Measurements from ENCODE around the gene PAX3.

GRCh38 chr2:222249444-222249843 lies 49.4 kb downstream of the PAX3 start:
- TF ChIP-seq CTCF (IDR thresholded peaks at IDR 0.05) (no peak), FOXP4 (CRISPR knock-in tag; IDR thresholded peaks at IDR 0.05) (no peak), NR3C1 (CRISPR knock-in tag; conservative IDR thresholded peaks at IDR 0.05; ENCODE audit: low read depth) (no peak), NR1H2 (CRISPR knock-in tag; IDR thresholded peaks at IDR 0.05) (no peak), ZNF317 (CRISPR knock-in tag; IDR thresholded peaks at IDR 0.05; ENCODE audit: borderline replicate concordance, low read depth) (no peak), MAX (CRISPR knock-in tag; IDR thresholded peaks at IDR 0.05) (no peak), AR (CRISPR knock-in tag; IDR thresholded peaks at IDR 0.05) (no peak), IRF1 (CRISPR knock-in tag; IDR thresholded peaks at IDR 0.05) (no peak), ZNF121 (CRISPR knock-in tag; IDR thresholded peaks at IDR 0.05) (no peak), E2F5 (CRISPR knock-in tag; IDR thresholded peaks at IDR 0.05) (no peak), SOX15 (CRISPR knock-in tag; IDR thresholded peaks at IDR 0.05) (no peak), CREB1 (CRISPR knock-in tag; IDR thresholded peaks at IDR 0.05) (no peak), MLX (CRISPR knock-in tag; IDR thresholded peaks at IDR 0.05) (no peak)

Data from WTC11 (cell line).